C4-2B (cell line): ENCODE results near the gene GALNT16.

ENCODE experiments used
- CTCF ChIP-seq: fragments of 450-650 bp; conservative IDR thresholded peaks from 2 replicates; pipeline ENCODE4 v1.5.1; 2017; ENCODE audit warnings: mild to moderate bottlenecking
- ZFX ChIP-seq: fragments of 450-650 bp; IDR thresholded peaks from 2 replicates; pipeline ENCODE4 v1.6.1; 2017

- no peak for TF ChIP-seq CTCF
- TF ChIP-seq ZFX, result no peak
Observed at GRCh38 chr14:69353168-69353567, 93.2 kb downstream of the GALNT16 start.
